HG03520 (cell line): Measurements from ENCODE around the gene CRHR2.

ENCODE experiments used
- ATAC-seq: cut with Tn5 transposase; IDR thresholded peaks from one replicate; pipeline ENCODE4 v1.9.1; 2021; ENCODE audit warnings: mild to moderate bottlenecking, moderate library complexity; ENCODE audit not compliant: unreplicated experiment

CRHR2 gene

DNA sequence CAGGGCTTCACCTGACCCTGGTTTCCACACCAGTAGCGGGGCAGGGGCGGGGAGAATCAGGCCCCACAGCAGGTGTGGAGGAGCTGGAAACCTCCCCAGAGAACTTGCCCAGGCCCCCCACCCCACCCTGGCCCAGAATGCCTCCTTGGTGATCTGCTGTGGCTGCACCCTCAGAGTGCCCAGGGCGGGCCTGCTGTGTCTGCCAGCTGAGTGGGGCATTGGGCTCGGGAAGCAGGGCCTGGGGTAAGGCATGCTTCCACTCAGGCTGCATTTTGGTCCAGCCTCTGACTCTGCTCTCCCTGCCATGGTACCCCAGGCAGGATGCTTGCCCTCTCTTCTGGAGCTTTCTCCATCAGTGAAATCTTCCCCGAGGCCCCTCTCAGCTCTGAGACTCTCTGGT lies 1.1 kb upstream of the CRHR2 start:
- ATAC-seq = no peak

DNA sequence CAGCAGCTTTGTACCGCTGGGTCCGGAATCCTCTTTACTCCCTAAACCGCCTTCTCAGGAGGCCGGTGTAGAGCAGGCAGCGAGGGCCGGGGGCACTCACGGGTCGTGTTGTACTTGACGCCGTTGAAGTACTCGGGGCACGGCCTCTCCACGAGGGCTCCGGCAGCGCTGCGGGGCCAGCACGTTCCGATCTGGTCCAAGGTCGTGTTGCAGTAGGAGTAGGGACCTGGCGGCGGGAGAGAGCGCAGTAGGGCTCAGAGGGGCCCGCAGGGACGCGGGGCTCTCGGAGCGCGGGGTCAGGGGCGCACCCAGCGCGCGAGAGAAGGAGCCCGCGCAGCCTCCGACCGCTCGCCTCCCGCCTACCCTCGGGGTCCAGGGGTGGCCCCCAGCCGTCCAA lies 443 bp downstream of the CRHR2 start:
- no peak for ATAC-seq

DNA sequence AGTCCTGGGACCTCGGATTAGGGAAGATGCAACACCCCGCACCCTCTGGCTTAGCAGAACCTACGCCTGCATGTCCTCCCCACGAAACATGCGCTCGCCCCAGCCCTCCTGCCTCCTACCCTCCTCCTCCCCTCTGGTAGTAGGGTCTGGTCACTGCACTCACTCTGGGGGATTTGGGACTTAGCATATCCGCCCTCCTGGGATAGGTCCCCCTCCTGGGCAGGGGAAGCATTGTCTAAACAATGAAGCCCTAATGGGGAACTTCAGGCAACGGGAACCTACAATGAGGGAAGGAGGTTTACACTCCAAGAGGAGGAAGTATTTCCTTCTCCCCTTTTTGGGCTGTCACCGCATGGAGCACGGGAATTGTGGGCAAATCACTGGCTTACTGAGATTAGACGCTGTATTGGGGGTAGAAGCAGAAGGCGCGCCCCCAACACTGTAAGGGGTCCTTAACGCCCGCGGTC lies 892 bp downstream of the CRHR2 start:
- no peak for ATAC-seq

DNA sequence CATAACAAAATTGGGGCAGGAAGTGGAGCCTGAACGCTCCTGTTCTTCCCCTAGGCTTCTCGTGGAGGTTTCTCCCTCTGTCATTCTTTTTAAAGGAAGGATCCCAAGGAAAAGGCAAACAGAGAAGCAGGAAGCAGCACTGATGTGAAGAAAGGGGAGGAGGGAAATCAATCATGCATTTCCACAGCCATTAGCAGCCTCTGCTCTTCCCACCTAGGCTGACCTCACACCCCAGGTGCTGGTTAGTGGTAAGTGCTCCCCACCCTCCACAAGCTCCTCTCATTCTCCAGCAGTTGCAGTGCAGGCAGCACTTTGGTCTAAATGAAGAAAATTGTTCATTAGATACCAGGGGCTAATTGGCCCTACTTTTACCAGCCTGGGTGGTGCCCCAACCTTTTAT lies 2.6 kb downstream of the CRHR2 start:
- no peak for ATAC-seq

DNA sequence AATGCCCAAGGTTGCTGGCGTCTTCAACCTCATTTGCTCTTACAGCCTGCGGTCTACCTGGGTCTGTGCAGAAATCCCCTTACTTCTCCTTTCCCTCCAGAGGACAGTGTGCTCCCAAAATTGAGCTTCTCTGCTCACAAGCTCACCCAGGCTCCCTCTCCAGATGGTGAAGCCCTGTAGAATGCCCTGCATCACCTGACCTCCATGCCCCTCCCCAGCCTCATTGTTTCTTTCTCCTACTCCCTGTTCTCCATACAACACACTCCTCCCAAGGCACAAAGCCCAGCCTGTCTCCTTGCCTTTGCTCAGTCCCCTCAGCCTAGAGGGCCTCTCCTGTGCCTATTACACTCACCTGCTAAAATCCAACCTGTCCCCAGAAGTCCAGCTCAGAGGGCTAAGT lies 3.5 kb downstream of the CRHR2 start:
- ATAC-seq = no peak

DNA sequence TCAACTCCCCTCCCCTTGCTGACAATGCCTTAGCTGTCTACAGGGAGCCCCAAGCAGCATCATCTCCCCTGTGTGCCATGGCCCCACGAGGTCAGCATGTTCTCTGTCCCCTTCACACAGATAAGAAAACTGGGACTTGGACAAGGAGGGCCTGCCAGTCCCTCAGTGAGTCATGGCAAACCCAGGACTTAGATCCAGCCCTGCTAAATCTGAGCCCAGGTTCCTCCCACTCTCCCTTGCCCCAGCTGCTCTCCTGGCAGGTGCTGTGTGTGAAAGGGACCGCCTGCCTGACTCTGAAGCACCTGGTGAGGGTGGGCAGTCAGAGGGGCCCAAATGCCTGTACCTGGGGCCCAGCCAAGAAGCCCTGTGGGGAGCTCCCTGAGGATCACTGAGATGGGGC lies 7.4 kb downstream of the CRHR2 start:
- no peak for ATAC-seq

DNA sequence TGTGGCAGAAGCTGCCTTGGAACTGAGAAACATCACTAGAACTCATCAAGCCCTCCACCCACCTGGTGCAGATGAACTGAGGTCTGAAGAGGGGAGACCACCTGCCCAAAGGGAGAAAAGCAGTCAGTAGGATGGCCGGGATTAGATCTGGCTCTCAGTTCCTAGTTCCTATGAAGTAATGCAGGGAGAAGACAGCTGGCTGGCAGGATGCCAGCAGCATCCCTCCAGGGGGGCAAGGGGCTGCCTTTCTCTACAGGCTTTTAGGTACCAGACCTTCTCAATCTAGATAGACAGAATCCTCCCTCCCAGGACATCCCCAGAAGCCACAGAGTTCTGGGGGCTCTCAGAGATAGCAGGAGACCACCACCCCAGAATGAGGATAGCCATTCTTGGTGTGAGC lies 7.8 kb downstream of the CRHR2 start:
- no peak for ATAC-seq

DNA sequence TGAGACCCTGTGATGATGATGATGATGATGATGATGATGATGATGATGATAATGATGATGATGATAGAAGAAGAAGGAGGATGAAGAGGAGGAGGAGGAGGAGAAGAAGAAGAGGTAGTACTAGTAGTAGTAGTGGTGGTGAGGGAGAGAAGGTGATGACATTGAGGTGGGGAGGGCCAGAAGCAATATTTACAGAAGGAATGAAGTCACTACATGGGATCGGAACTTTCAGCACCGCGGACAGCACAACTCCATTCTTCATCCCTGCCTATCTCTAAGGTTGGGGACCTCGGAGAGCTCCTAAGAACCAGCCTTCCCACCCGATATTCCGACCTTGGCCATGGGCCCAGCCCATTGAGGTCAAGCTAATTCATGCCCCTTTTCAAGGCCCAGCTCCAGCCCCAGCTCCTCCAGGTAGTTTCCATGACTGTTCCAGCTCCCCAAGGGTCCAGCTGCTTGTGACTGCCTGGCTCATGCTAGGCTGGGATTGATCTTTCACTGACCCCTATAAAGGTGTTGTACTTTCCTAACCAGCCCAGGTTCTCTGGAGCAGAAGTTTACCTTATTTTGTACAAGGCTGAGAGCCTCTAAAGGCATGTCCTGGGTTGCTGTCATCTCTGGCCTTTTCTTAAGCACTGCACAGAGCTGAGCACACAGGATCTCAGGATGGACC lies 10.3 kb downstream of the CRHR2 start:
- ATAC-seq = no peak

DNA sequence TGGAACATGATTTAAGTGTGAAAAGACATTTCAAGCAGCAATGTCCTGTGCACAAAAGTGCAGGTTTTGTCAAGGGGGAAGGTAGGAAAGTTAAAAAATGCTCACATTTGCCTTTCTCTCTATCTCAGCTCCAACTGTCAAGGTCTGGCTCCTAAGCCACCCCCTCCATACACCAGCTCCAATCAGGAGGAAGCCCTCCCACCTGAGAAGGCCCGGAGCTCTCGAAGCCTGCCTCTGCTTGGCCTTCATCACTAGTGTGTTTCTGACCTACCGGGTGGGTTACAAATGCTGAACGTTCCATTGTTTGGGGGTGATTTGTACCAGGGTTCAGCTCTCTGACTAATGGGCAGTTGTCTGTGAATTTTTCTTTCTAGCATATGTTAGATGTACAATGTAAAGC lies 14.2 kb downstream of the CRHR2 start:
- no peak for ATAC-seq

DNA sequence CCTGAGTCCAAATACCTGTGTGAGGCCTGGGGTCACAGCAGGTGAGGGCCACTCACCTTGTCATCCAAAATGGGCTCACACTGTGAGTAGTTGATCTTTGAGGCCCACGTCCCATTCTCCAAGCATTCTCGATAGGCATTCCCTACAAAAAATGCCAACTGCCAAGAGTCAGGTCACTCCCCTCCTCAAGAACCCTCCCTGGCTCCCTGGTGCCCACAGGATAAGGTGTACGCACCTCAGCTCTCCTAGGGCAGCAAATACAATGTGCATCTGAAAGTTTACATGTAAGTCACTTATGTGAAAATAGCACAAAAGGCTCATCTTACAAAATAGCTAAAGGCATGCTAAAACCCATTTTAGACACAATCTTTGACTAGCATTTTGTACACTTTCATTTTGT lies 15.1 kb downstream of the CRHR2 start:
- ATAC-seq = no peak

DNA sequence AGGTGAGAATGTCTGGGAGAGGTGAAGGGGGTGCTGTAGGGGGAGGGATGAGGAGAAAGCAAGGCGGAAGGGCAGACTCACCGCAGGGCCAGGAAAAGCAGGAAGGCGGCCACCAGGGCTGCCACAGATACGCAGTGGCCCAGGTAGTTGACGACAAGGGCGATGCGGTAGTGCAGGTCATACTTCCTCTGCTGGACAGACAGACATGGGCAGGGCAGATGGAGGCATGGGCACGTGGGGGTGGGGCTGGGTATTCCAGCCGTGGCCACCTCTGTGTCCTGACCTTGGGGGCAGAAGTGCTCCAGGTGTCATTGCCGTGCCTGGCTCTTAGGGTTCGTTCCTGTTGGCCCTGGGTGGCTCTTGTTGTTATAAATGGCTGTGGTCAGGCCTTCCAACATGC lies 16.8 kb downstream of the CRHR2 start:
- ATAC-seq = no peak

DNA sequence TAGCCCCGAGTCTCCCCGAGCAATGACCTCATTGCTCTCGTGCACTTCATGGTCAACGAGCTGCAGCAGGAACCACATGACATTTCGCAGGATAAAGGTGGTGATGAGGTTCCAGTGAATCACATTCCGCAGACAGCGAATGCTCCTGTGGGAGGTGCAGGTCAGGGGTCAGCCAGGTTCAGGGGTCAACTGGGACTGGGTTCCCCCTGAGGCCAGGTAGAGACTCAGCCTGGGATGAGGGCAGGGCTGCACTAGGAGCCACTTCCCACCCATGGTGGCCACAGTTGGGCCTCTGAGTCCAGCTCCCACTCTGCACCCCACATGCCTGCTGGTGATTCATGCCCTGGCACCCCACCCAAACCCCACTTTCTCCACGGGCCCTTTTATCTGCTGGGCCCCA lies 17.2 kb downstream of the CRHR2 start:
- ATAC-seq = no peak

DNA sequence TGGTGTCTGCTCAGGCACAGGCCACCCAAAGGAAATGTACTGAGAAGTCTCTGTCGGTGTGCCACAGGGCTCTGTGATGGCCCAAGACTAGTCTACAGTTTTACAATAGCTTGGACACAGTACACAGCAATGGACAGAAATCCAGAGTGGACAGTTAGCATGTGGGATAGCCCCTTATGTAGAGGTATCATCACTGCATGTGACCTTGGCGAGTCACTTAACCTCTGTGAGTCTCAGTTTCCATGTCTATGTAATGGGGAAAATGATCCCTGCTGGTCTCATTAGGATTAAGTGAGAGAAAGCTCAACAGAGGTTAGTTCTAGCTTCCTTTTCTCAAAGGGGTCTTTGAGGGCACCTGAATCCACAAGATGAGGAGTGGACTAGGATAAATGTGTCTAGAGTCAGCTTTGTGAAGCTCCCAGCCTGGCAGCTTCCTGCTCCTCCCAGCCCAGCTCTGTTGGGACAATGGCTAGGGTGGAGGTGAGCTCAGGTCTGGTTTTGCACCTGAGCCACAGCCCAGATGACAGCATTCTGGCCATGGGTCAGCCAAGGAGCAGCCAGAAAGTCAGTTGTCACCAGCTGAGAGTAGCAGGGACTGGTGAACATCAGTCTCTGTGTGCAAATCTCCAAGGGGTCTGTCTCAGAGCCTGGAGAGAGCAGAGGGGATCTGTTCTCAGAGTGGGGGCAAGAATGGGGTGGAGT lies 17.9 kb downstream of the CRHR2 start:
- no peak for ATAC-seq

DNA sequence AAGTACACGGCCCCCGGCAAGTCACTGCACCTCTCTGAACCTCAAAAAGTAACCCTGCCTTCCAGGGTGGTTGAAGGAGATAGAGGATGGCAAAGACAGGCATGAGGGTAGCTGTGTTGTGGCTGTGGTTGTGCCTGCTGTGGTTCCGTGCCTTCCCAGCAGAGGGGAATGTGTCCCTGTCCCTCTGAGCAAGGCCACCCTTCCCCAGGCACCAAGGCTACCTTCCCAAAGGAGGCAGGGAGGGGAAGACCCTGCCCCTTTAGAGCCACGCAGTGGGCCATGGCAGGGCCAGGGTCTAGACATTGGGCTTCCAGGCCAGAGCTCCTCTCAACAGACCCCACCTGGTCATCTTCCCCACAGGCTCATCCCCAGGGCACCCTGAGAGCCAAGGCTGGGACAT lies 18.8 kb downstream of the CRHR2 start:
- ATAC-seq = no peak

DNA sequence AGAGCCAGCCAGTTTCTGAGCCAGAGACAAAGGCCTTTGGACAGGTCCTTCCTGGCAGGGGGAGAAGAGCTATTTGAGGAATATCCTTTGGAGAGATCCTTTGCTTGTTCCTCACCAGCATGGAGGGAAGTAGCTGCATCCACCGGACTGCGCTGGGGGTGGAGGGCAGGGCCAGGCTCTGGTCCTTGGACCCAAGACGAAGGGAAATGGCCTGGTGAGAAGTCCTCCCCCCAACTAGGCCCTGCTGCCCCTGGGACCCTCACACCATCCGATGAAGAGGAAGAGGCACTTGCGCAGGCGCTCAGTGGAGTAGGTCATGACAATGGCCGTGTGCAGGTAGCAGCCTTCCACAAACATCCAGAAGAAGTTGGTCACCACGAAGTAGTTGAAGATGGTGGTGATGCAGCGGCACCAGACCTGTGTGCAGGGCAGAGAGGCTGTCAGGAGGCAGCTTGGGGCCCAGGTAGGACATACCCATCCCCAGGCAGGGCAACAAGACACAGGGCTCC lies 19.8 kb downstream of the CRHR2 start:
- ATAC-seq = no peak

DNA sequence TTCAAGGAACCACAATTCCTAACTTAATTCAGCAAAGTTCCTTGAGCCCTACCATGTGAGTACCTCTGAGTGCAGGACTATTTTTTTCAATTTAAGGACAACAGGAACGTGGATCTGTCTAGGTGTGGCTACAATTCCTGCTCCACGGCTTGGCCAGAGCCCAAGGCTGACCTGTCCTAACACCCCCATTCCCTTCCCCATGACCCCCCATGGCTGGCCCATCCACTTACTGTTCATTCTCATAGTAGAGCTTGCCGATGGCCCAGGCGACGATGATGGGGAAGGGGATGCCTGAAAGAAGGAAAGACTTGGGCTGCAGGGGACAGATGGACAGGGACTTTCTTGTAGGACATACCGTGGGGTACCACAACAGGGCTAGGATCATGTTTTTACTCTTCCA lies 20.3 kb downstream of the CRHR2 start:
- no peak for ATAC-seq

DNA sequence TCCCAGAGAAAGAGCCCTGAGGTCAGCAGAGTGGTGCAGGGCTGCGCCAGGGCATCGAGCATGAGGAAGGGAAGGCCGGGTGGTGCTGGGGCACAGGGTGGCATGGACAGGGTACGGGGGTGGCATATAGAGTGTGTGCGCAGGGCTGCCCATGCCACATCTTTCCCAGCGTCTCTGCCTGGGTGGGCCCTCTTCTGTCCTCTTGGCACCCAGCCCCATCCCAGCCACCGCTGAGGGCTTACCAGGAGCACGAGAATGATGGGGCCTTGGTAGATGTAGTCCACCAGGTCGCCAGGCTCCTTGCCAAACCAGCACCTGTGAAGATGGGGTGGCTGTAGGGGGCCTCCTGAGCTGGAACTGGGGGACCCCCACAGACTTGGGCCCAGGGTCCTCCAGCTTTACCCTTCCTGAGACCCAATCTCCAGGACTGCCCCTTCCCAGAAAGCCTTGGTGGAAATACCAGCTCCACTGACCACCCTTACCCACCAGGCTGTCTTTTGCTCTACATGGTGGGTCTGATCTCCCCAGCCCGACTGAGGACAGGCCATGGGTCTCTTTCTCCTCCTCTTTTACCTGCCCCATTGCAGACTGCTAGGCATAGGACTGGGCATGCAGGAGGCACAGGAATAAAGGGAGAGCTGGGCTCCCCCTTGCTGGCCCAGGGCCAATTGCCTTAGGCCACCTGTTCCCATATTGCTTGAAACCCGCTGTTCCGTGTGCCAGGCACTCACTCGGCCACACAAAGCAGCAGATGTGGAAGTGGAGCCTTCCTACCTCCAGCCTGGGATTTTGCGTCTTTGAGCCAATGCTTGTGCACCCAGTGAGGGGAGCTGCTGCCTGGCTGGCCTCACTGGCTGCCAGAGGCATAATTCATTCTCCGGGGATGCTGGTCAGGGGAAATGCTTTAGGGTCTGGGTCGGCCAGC lies 21.7 kb downstream of the CRHR2 start:
- no peak for ATAC-seq

DNA sequence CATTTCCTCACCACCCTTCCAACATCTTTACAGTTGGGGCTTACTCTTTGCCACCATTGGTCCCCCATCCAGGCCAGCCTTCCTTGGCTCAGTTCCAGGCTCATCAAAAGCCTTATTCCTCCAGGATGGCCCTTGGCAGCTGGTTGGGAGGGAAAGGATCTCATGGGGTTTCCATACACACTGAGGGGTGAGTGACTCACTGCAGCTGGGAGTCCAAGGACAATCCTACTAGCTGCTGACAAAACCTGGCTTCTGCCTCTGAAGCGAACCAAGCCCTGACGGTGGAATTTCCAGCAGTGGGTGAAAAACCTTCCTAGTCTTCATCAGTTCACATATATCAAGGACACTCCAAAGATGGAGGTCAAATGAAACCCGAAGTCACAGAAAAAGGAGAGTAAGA lies 22.9 kb downstream of the CRHR2 start:
- no peak for ATAC-seq

DNA sequence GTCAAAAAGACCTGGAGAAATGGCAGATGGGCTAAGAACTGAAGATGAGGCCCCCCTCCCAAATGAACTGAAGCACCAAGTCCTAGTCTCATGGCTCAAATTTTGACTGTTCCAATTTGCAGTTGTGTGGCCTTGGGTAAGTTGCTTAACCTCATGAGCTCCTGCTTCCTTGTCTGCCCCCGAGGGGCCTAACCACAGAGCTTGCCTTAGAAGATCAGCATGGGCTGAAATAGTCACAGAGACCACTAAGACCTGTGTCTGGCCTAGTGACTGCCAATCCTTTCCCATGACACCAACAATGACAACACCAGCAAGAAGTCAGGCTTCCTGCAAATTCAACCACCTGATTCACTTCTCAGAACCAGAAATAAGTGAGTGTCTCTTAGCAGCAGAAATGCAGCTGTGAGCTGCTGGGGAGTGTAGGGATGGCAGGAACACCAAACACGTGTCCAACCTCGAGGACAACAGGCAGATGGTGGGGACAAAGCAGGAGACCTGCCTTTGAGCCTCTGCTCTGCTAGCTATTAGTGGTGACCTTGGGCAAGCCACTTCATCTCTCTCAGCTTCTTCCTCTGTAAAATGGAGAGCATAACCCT lies 23.7 kb downstream of the CRHR2 start:
- no peak for ATAC-seq

DNA sequence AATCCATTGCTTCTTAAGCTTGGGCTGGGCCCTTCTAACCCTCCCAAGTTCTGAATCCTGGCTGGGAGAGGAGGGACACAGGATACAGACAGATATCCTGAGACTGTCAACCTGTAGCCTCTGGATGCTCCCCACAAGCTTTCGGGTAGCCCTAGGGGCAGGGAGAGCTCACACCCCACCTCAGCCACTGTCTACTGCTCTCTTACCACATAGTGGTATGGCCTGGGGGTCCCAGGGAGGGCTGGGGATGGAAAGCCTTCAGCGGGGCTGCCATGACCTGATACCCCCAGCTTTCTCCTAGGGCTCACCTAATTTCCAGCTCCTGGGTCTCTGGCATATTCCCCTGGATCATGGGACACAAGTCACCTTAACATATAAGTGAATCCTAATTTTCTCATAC lies 25.1 kb downstream of the CRHR2 start:
- no peak for ATAC-seq
